HG02571 (cell line): Measurements from ENCODE around the gene INTS6.

Source experiments
- ATAC-seq: cut with Tn5 transposase; IDR thresholded peaks from one replicate; pipeline ENCODE4 v1.9.1; 2021; ENCODE audit warnings: mild to moderate bottlenecking, moderate library complexity; ENCODE audit not compliant: unreplicated experiment

INTS6 gene

GRCh38 chr13:51452361-51453206 lies at the start of gene INTS6:
Gene INTS6 (minus strand): TSS chr13:51453036. CDS start chr13:51452525, 511 bp downstream.
- ATAC-seq: peak; percentile 62

GRCh38 chr13:51502153-51502651 lies 49.4 kb upstream of the INTS6 start:
- ATAC-seq: peak; percentile 95

GRCh38 chr13:51501592-51502152 lies 48.8 kb upstream of the INTS6 start:
- no peak for ATAC-seq

- no peak for ATAC-seq
Observed at GRCh38 chr13:51501096-51501495, 48.3 kb upstream of the INTS6 start.

- ATAC-seq: no peak
Observed at GRCh38 chr13:51500687-51501086, 47.9 kb upstream of the INTS6 start.

GRCh38 chr13:51499841-51500240 lies 47.0 kb upstream of the INTS6 start:
- ATAC-seq: no peak

- no peak for ATAC-seq
Observed at GRCh38 chr13:51495316-51495715, 42.5 kb upstream of the INTS6 start.

GRCh38 chr13:51494156-51494555 lies 41.3 kb upstream of the INTS6 start:
- no peak for ATAC-seq

GRCh38 chr13:51488212-51488611 lies 35.4 kb upstream of the INTS6 start:
- ATAC-seq: no peak

- ATAC-seq: no peak
Observed at GRCh38 chr13:51481656-51482055, 28.8 kb upstream of the INTS6 start.

GRCh38 chr13:51479199-51479523 lies 26.3 kb upstream of the INTS6 start:
- no peak for ATAC-seq

GRCh38 chr13:51478418-51479198 lies 25.8 kb upstream of the INTS6 start:
- ATAC-seq: no peak

GRCh38 chr13:51477653-51478324 lies 25.0 kb upstream of the INTS6 start:
- no peak for ATAC-seq

- no peak for ATAC-seq
Observed at GRCh38 chr13:51477149-51477548, 24.3 kb upstream of the INTS6 start.

GRCh38 chr13:51475727-51476501 lies 23.1 kb upstream of the INTS6 start:
- ATAC-seq: no peak

- no peak for ATAC-seq
Observed at GRCh38 chr13:51469790-51470189, 17.0 kb upstream of the INTS6 start.

- ATAC-seq: no peak
Observed at GRCh38 chr13:51467730-51468129, 14.9 kb upstream of the INTS6 start.

GRCh38 chr13:51465124-51465523 lies 12.3 kb upstream of the INTS6 start:
- no peak for ATAC-seq

- ATAC-seq: no peak
Observed at GRCh38 chr13:51457086-51457815, 4.4 kb upstream of the INTS6 start.

GRCh38 chr13:51456510-51456909 lies 3.7 kb upstream of the INTS6 start:
- ATAC-seq: no peak
